Spleen (tissue), 11 donors: Measurements from ENCODE around the gene ASAP2. TPM values are rescaled to one million over a fixed set of nuclear protein-coding genes. Genes with fewer than 3 reads are reported as not detected.
"Not testable (repeated sequence)": the region's sequence is repeated elsewhere in the genome, so short reads cannot be mapped to it uniquely, and the experiment has no call there.

Experiments
- DNase-seq: peaks from one replicate; pipeline ENCODE4 v3.0.0-alpha.2; 2020
- H3K27ac ChIP-seq, 8 donors: fragments of 200-600 bp; sonication (generic) in 7 of 8; 1 replicate in 4 of 8; 2 replicates in 4 of 8; pipeline versions ENCODE4 v1.5.0 to v1.8.0; 2016 to 2021; ENCODE audit warnings: inconsistent platforms in 4 of 8, mild to moderate bottlenecking in 4 of 8, moderate library complexity in 1 of 8
- H3K27me3 ChIP-seq, 7 donors: fragments of 200-600 bp; sonication (generic) in 6 of 7; replicated peaks in 1 of 7; 1 replicate in 4 of 7; 2 replicates in 3 of 7; pipeline versions ENCODE4 v1.5.0 to v1.8.0; 2016 to 2021; ENCODE audit warnings: inconsistent platforms in 3 of 7, mild to moderate bottlenecking in 1 of 7
- H3K36me3 ChIP-seq, 6 donors: fragments of 200-600 bp; sonication (generic) in 5 of 6; 1 replicate in 4 of 6; 2 replicates in 2 of 6; pipeline versions ENCODE4 v1.5.0 to v1.8.0; 2016 to 2021; ENCODE audit warnings: inconsistent platforms in 2 of 6
- H3K4me1 ChIP-seq, 6 donors: fragments of 200-600 bp; sonication (generic) in 5 of 6; 1 replicate in 3 of 6; 2 replicates in 3 of 6; pipeline versions ENCODE4 v1.5.0 to v1.8.0; 2016 to 2021; ENCODE audit warnings: inconsistent platforms in 3 of 6
- H3K4me3 ChIP-seq, 8 donors: fragments of 200-600 bp; sonication (generic) in 7 of 8; 1 replicate in 4 of 8; 2 replicates in 4 of 8; pipeline versions ENCODE4 v1.5.0 to v1.8.0; 2016 to 2021; ENCODE audit warnings: inconsistent platforms in 4 of 8, mild to moderate bottlenecking in 4 of 8, moderate library complexity in 2 of 8
- H3K9me3 ChIP-seq, 8 donors: fragments of 200-600 bp; sonication (generic) in 7 of 8; 1 replicate in 4 of 8; 2 replicates in 4 of 8; pipeline versions ENCODE4 v1.5.0 to v1.8.0; 2016 to 2021; ENCODE audit warnings: inconsistent platforms in 4 of 8
- CTCF ChIP-seq, 11 experiments: fragments of 200-600 bp in 7 of 11; fragments of 450-650 bp in 4 of 11; sonication (generic) in 4 of 11; IDR thresholded peaks in 8 of 11; conservative IDR thresholded peaks in 3 of 11; 1 replicate in 7 of 11; 2 replicates in 4 of 11; pipeline versions ENCODE4 v1.4.0 to v1.8.0; 2016 to 2021; ENCODE audit warnings: antibody characterized with exemption in 11 of 11, inconsistent platforms in 4 of 11, mild to moderate bottlenecking in 1 of 11
- POLR2A ChIP-seq, 3 donors: fragments of 450-650 bp; IDR thresholded peaks; one replicate each; pipeline ENCODE4 v1.5.1; 2017; ENCODE audit warnings: antibody characterized with exemption in 3 of 3, mild to moderate bottlenecking in 1 of 3
- POLR2AphosphoS5 ChIP-seq, 3 donors: sonication (generic); formaldehyde crosslinking; IDR thresholded peaks; one replicate each; pipeline ENCODE4 v1.5.1; 2017; ENCODE audit warnings: antibody characterized with exemption in 3 of 3
- WGBS, 5 donors: extraction: QIAGEN DNeasy Blood & Tissue Kit in 3 of 5; methylation state at CpG; one replicate each; pipeline versions ENCODE4 v1.1.5 to v1.1.7; 2013 to 2018; 5-methylcytosine and 5-hydroxymethylcytosine counted together
- intact Hi-C: fragments of 100-400 bp; cut with DNase I; formaldehyde crosslinking; loops from one replicate; pipeline ENCODE4 v1.15.0; 2023; ENCODE audit warnings: low total_unique reads
- polyA plus RNA-seq, 3 donors: library from polyadenylated mRNA; stranded (reverse); fragments of 200-250 nt; gene quantifications; one replicate each; pipeline ENCODE4 v1.2.1, GENCODE V29; 2013
- total RNA-seq, 7 donors: library from RNA; depleted of rRNA in 3 of 7; stranded (reverse); fragments of >200 nt in 3 of 7; fragmentation: NEBNext Ultra II Directional in 4 of 7; extraction: Animal tissue kit (Norgen Biotek cat#: 25700) in 4 of 7; gene quantifications; one replicate each; pipeline versions ENCODE4 v1.1.0 to v1.2.1, GENCODE V29; 2016 to 2021
- donor health status: healthy with polysubstance abuse.
- donor health status: DM: no; HTN: no; CAD: no; lungs with moderate emphysema.
- donor health status: DM: no; HTN: no; CAD: no.
- donor health status: Bipolar disorder and iron deficiency.
- donor health status: healthy.
- donor health status: DM: no; HTN: no; CAD: no.
- donor health status: DM: yes; HTN: yes; CAD: no.

Gene ASAP2
- total and polyA plus RNA-seq, 10 donors: 0.93 to 3.0 (median 2.2) TPM

- Histone ChIP-seq H3K4me3 (no peak overlapping the region), H3K27me3 (peaks cover 0 to 78% (median 26%) of the 10 kb centered on the region in 7 donors), H3K27ac (no peak overlapping the region), H3K9me3 (no peaks in the 10 kb centered on the region), H3K36me3 (no peaks in the 10 kb centered on the region), H3K4me1 (no peaks in the 10 kb centered on the region)
- TF ChIP-seq CTCF (IDR thresholded peaks at IDR 0.05 in 8 of 11, conservative IDR thresholded peaks at IDR 0.05 in 3 of 11): no peak
- no peak for TF ChIP-seq POLR2A (IDR thresholded peaks at IDR 0.05)
- no peak for TF ChIP-seq POLR2AphosphoS5 (IDR thresholded peaks at IDR 0.05)
- 83 to 95% (median 88%) methylated on average over 8 of the region's 8 CpGs for WGBS, 5 donors
- intact Hi-C loops: no loop called here
- no peak for DNase-seq
Measured at GRCh38 chr2:9214873-9215272, 8.3 kb downstream of the ASAP2 start.

GRCh38 chr2:9215680-9216079 lies 9.1 kb downstream of the ASAP2 start:
- Histone ChIP-seq H3K9me3 (peaks cover 0 to under 1% (median 0%) of the 10 kb centered on the region in 8 donors), H3K27me3 (peaks cover 0 to 70% (median 20%) of the 10 kb centered on the region in 7 donors), H3K27ac (no peak overlapping the region), H3K36me3 (no peaks in the 10 kb centered on the region), H3K4me1 (no peaks in the 10 kb centered on the region), H3K4me3 (no peak overlapping the region)
- intact Hi-C loops: no loop called here
- 66 to 79% (median 73%) methylated on average over 4 of the region's 4 CpGs for WGBS, 5 donors
- DNase-seq: no peak
- TF ChIP-seq POLR2A (IDR thresholded peaks at IDR 0.05) (no peak), POLR2AphosphoS5 (IDR thresholded peaks at IDR 0.05) (no peak), CTCF (IDR thresholded peaks at IDR 0.05 in 8 of 11, conservative IDR thresholded peaks at IDR 0.05 in 3 of 11) (no peak)

- 94 to 96% (median 96%) methylated on average over 2 of the region's 2 CpGs for WGBS, 5 donors
- H3K27me3 ChIP-seq: peaks cover 0 to 65% (median 16%) of the 10 kb centered on the region in 7 donors
- H3K36me3 ChIP-seq, H3K27ac ChIP-seq, H3K4me3 ChIP-seq, H3K9me3 ChIP-seq, intact Hi-C loops, H3K4me1 ChIP-seq, DNase-seq: not testable (repeated sequence)
Measured at GRCh38 chr2:9216143-9216542, 9.5 kb downstream of the ASAP2 start.

- WGBS, 5 donors: 78 to 97% (median 93%) methylated on average over 7 of the region's 7 CpGs
- TF ChIP-seq POLR2A (IDR thresholded peaks at IDR 0.05): no peak
- no peak for TF ChIP-seq POLR2AphosphoS5 (IDR thresholded peaks at IDR 0.05)
- no peak for TF ChIP-seq CTCF (IDR thresholded peaks at IDR 0.05 in 8 of 11, conservative IDR thresholded peaks at IDR 0.05 in 3 of 11)
- H3K27ac ChIP-seq: no peak overlapping the region
Measured at GRCh38 chr2:9217838-9218770, 11.5 kb downstream of the ASAP2 start.

More at GRCh38 chr2:9217838-9218770, 11.5 kb downstream of the ASAP2 start:
- H3K27me3 ChIP-seq: peaks cover 0 to 59% (median 2%) of the 10 kb centered on the region in 7 donors
- no peak for DNase-seq
- no peak overlapping the region for H3K4me3 ChIP-seq
- no peaks in the 10 kb centered on the region for H3K4me1 ChIP-seq
- intact Hi-C loops: no loop called here
- H3K9me3 ChIP-seq: peaks cover 0 to 2% (median 0%) of the 10 kb centered on the region in 8 donors
- H3K36me3 ChIP-seq: no peaks in the 10 kb centered on the region
